ENCODE measurements around the gene FTHL17. TPM values are rescaled to one million over a fixed set of nuclear protein-coding genes. Genes with fewer than 3 reads are reported as not detected.

Gene FTHL17
- total RNA-seq, 1 donor from 2014 or later = not detected

DNA sequence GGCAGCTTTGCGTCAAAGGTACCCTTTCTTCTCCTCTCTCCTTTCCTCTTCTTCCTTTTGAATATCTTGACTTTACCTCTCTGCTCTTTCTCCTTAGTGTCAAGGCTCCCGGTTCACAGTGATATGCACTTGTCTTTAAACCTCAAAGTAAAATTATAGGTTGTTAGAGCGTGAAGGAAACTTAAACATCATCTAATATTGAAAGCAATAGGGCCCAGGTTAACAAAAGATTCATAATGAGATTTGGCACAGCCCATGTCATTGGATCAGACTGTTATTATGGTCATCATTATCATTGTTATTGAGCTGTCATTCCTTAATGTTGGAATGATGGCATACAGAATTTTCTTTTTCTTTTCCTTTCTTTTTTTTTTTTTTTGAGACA is 32.5 kb downstream of the FTHL17 start:
- no peak for DNase-seq (ENCODE audit: low read depth, low spot score)
- Mint-ChIP-seq H3K27ac (ENCODE audit: unreplicated experiment) (no peak overlapping the region), H3K4me1 (peaks cover 8% of the 10 kb centered on the region), H3K4me3 (no peak overlapping the region), H3K9me3 (peaks cover 4% of the 10 kb centered on the region), H3K27me3 (ENCODE audit: low read depth) (no peaks in the 10 kb centered on the region), H3K36me3 (ENCODE audit: low read depth) (no peaks in the 10 kb centered on the region)
- no peak for TF ChIP-seq CTCF (conservative IDR thresholded peaks at IDR 0.05)

GRCh38 chrX:31038575-31039326 is 33.1 kb downstream of the FTHL17 start:
- no peak overlapping the region for H3K4me3 Mint-ChIP-seq
- H3K9me3 Mint-ChIP-seq = peaks cover 4% of the 10 kb centered on the region
- peak; percentile 32 for DNase-seq (ENCODE audit: low read depth, low spot score)
- peaks cover 8% of the 10 kb centered on the region for H3K4me1 Mint-ChIP-seq
- H3K27ac Mint-ChIP-seq (ENCODE audit: unreplicated experiment) = no peak overlapping the region
- TF ChIP-seq CTCF (conservative IDR thresholded peaks at IDR 0.05) = peak; percentile 72
- H3K27me3 Mint-ChIP-seq (ENCODE audit: low read depth) = no peaks in the 10 kb centered on the region
- no peaks in the 10 kb centered on the region for H3K36me3 Mint-ChIP-seq (ENCODE audit: low read depth)

- Mint-ChIP-seq H3K4me1 (peaks cover 8% of the 10 kb centered on the region), H3K4me3 (no peak overlapping the region), H3K27me3 (ENCODE audit: low read depth) (no peaks in the 10 kb centered on the region), H3K36me3 (ENCODE audit: low read depth) (no peaks in the 10 kb centered on the region), H3K27ac (ENCODE audit: unreplicated experiment) (no peak overlapping the region), H3K9me3 (peaks cover 4% of the 10 kb centered on the region)
- DNase-seq (ENCODE audit: low read depth, low spot score) = peak; percentile 33
- peak; percentile 68 for TF ChIP-seq CTCF (conservative IDR thresholded peaks at IDR 0.05)
Observed at GRCh38 chrX:31036895-31037294, 34.9 kb downstream of the FTHL17 start.

- no peaks in the 10 kb centered on the region for H3K36me3 Mint-ChIP-seq (ENCODE audit: low read depth)
- no peaks in the 10 kb centered on the region for H3K4me1 Mint-ChIP-seq
- no peaks in the 10 kb centered on the region for H3K27me3 Mint-ChIP-seq (ENCODE audit: low read depth)
- no peak for DNase-seq (ENCODE audit: low read depth, low spot score)
- TF ChIP-seq CTCF (conservative IDR thresholded peaks at IDR 0.05) = no peak
- H3K27ac Mint-ChIP-seq (ENCODE audit: unreplicated experiment) = no peak overlapping the region
- peaks cover 20% of the 10 kb centered on the region for H3K9me3 Mint-ChIP-seq
- H3K4me3 Mint-ChIP-seq = no peak overlapping the region
Observed at GRCh38 chrX:31027351-31027750, 44.5 kb downstream of the FTHL17 start.

- H3K4me3 Mint-ChIP-seq = no peak overlapping the region
- no peaks in the 10 kb centered on the region for H3K4me1 Mint-ChIP-seq
- TF ChIP-seq CTCF (conservative IDR thresholded peaks at IDR 0.05) = no peak
- DNase-seq (ENCODE audit: low read depth, low spot score) = no peak
- H3K9me3 Mint-ChIP-seq = peaks cover 20% of the 10 kb centered on the region
- H3K27me3 Mint-ChIP-seq (ENCODE audit: low read depth) = no peaks in the 10 kb centered on the region
- no peak overlapping the region for H3K27ac Mint-ChIP-seq (ENCODE audit: unreplicated experiment)
- no peaks in the 10 kb centered on the region for H3K36me3 Mint-ChIP-seq (ENCODE audit: low read depth)
Observed at GRCh38 chrX:31024866-31025265, 47.0 kb downstream of the FTHL17 start.

All from neural crest cell (in vitro differentiated cells).